Thyroid gland (tissue), 4 donors: ENCODE results near the gene ZNF214.

ENCODE experiments used
- POLR2A ChIP-seq, 2 donors: fragments of 450-650 bp; IDR thresholded peaks; one replicate each; pipeline ENCODE4 v1.6.1; 2017; ENCODE audit warnings: antibody characterized with exemption in 2 of 2, mild to moderate bottlenecking in 2 of 2, moderate library complexity in 1 of 2
- TF ChIP-seq, protein P1 (sequence below), 6 experiments: fragments of 200-600 bp in 3 of 6; fragments of 450-650 bp in 3 of 6; sonication (generic) in 3 of 6; IDR thresholded peaks; one replicate each; pipeline ENCODE4 v1.5.1; 2016 to 2019; ENCODE audit warnings: antibody characterized with exemption in 6 of 6, mild to moderate bottlenecking in 2 of 6, inconsistent platforms in 1 of 6, moderate library complexity in 1 of 6

DNA sequence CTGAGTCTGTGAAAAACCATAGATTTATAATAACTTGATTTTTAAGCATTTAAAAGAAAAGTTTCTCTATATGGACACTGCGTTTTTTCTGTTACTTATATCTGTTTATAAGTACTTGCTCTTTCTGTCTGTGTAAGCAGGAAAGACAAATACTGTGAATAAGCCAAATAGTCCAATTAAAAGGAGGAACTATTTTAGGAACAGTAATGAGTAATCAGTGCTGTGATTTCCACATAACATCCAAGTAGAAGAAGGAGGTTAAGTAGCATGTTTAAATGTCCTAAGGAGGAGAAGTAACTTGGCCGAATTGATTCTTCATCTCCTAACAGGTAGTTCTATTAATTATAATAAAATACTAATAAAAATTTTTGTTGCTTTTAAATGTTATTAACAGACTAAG lies 40.8 kb downstream of the ZNF214 start:
- TF ChIP-seq POLR2A (IDR thresholded peaks at IDR 0.05) = no peak
- TF ChIP-seq, protein P1, sequence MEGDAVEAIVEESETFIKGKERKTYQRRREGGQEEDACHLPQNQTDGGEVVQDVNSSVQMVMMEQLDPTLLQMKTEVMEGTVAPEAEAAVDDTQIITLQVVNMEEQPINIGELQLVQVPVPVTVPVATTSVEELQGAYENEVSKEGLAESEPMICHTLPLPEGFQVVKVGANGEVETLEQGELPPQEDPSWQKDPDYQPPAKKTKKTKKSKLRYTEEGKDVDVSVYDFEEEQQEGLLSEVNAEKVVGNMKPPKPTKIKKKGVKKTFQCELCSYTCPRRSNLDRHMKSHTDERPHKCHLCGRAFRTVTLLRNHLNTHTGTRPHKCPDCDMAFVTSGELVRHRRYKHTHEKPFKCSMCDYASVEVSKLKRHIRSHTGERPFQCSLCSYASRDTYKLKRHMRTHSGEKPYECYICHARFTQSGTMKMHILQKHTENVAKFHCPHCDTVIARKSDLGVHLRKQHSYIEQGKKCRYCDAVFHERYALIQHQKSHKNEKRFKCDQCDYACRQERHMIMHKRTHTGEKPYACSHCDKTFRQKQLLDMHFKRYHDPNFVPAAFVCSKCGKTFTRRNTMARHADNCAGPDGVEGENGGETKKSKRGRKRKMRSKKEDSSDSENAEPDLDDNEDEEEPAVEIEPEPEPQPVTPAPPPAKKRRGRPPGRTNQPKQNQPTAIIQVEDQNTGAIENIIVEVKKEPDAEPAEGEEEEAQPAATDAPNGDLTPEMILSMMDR (IDR thresholded peaks at IDR 0.05) = no peak
